OCI-LY7 (cell line): ENCODE results near the gene ACOT6.

Experiments used
- EZH2phosphoT487 ChIP-seq: fragments of 200-600 bp; sonication (generic); IDR thresholded peaks from 2 replicates; pipeline ENCODE4 v1.6.1; 2018; ENCODE audit warnings: low read depth, borderline replicate concordance, mild to moderate bottlenecking, mixed run types, antibody characterized with exemption, low read length, moderate library complexity, mixed read lengths
- TF ChIP-seq, protein P1 (sequence below): fragments of 200-600 bp; sonication (generic); conservative IDR thresholded peaks from 2 replicates; pipeline ENCODE4 v1.5.1; 2014; ENCODE audit warnings: mild to moderate bottlenecking, antibody characterized with exemption, low read length, moderate library complexity, mixed read lengths

DNA sequence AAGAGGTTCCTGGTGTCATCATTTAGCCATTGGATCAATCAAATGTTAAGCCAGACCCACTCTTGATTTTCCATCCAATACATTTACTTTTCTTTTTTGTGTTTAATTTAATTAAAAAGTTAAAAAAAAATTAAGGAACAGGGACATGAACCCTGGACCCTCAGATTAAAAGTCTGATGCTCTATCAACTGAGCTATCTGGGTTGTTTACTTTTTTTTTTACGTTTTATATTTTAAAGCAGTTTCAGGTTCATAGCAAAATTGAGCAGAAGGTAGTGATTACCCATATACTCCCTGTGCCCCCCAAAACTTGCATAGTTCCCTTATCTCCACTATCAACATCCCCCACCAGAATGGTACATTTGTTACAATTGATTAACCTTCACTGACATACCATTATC lies 23.6 kb upstream of the ACOT6 start:
- TF ChIP-seq, protein P1, sequence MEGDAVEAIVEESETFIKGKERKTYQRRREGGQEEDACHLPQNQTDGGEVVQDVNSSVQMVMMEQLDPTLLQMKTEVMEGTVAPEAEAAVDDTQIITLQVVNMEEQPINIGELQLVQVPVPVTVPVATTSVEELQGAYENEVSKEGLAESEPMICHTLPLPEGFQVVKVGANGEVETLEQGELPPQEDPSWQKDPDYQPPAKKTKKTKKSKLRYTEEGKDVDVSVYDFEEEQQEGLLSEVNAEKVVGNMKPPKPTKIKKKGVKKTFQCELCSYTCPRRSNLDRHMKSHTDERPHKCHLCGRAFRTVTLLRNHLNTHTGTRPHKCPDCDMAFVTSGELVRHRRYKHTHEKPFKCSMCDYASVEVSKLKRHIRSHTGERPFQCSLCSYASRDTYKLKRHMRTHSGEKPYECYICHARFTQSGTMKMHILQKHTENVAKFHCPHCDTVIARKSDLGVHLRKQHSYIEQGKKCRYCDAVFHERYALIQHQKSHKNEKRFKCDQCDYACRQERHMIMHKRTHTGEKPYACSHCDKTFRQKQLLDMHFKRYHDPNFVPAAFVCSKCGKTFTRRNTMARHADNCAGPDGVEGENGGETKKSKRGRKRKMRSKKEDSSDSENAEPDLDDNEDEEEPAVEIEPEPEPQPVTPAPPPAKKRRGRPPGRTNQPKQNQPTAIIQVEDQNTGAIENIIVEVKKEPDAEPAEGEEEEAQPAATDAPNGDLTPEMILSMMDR = no peak
- no peak for TF ChIP-seq EZH2phosphoT487
